MCF 10A (cell line): Measurements from ENCODE around the gene FREY1. TPM values are rescaled to one million over a fixed set of nuclear protein-coding genes. Genes with fewer than 3 reads are reported as not detected.

Source experiments
- BruUV-seq: library from RNA; stranded (reverse); fragments of 400-500 nt; replicated peaks from 2 replicates; lab custom pipeline; 2021; lab: Mats Ljungman, UMichigan
- CTCF ChIA-PET: fragments of 300-600 bp; sonication (Branson Sonifier 250); formaldehyde crosslinking; extraction: SDS; loops from one replicate; lab custom pipeline; 2021; ENCODE audit warnings: antibody characterized with exemption, inconsistent platforms; lab: Yijun Ruan, JAX
- POLR2A ChIA-PET: fragments of 300-600, 350-650 bp; sonication (Branson Sonifier 250); formaldehyde crosslinking; extraction: SDS; loops from one replicate; lab custom pipeline; 2020; ENCODE audit warnings: antibody characterized with exemption, inconsistent platforms; lab: Yijun Ruan, JAX
- DNase-seq: peaks from one replicate; pipeline ENCODE4 v3.0.0-alpha.2; 2018; ENCODE audit not compliant: unreplicated experiment
- H3K27ac Mint-ChIP-seq: one replicate; pipeline ENCODE4 v1.8.0; 2022; ENCODE audit warnings: mild to moderate bottlenecking, low read depth, mixed read lengths; ENCODE audit not compliant: unreplicated experiment
- H3K27me3 Mint-ChIP-seq: one replicate; pipeline ENCODE4 v1.8.0; 2022; ENCODE audit warnings: mixed read lengths; ENCODE audit not compliant: insufficient read depth, unreplicated experiment
- H3K36me3 Mint-ChIP-seq: one replicate; pipeline ENCODE4 v1.8.0; 2022; ENCODE audit warnings: mild to moderate bottlenecking, moderate library complexity, mixed read lengths; ENCODE audit not compliant: insufficient read depth, unreplicated experiment
- H3K4me1 Mint-ChIP-seq: one replicate; pipeline ENCODE4 v1.8.0; 2022; ENCODE audit warnings: mixed read lengths; ENCODE audit not compliant: insufficient read depth, unreplicated experiment
- H3K4me3 Mint-ChIP-seq: one replicate; pipeline ENCODE4 v1.8.0; 2022; ENCODE audit warnings: mild to moderate bottlenecking, moderate library complexity, mixed read lengths; ENCODE audit not compliant: unreplicated experiment
- H3K9me3 Mint-ChIP-seq: one replicate; pipeline ENCODE4 v1.8.0; 2022; ENCODE audit warnings: mixed read lengths; ENCODE audit not compliant: unreplicated experiment
- CTCF ChIP-seq: fragments of 200-600 bp; IDR thresholded peaks from one replicate; pipeline ENCODE4 v1.8.0; 2022; ENCODE audit warnings: antibody characterized with exemption, mild to moderate bottlenecking; ENCODE audit not compliant: unreplicated experiment
- intact Hi-C: fragments of 100-400 bp; cut with micrococcal nuclease; formaldehyde crosslinking; loops from 2 replicates; pipeline ENCODE4 v1.14.1; 2022
- total RNA-seq: library from RNA; stranded (reverse); gene quantifications from 2 replicates; pipeline ENCODE4 v1.2.3, GENCODE V29; 2022

The FREY1 gene
- total RNA-seq, 1 experiment from 2014 or later: 1.3 TPM

DNA sequence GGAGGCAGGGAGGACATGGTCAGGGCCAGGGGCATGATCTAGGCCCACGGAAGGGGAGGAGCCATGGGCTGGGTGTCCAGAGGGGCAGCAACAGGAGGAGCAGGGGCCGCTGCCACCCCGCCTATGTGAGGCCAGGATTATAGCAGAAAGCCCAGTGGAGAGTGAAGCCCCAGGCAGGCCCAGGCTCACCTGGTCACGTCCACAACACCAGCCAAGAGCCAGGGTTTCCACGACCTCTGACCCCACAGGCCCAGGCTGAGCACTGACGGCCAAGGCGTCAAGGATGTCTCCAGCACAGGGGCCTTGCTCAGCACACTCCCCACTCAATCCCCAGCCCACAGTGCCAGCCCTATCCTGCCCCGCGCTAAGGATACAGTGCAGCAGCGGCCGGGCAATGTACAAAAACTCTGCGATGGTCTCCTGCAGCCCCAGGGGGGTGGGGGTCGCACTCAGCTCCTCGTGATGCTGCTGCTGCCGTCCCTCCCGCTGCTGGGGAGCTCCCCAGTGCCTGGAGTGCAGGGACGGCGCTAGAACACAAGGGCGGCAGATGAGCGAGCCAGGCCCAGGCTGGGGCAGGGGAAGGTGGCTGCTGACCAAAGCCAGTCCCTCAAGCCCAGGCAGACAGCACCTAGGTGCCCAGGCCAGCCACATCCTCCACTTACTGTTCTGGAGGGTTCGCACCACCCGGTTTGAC, 7.0 kb upstream of the FREY1 start:
- Mint-ChIP-seq H3K36me3 (peaks cover 28% of the 10 kb centered on the region), H3K27me3 (no peaks in the 10 kb centered on the region), H3K4me3 (no peak overlapping the region), H3K9me3 (no peaks in the 10 kb centered on the region), H3K27ac (no peak overlapping the region), H3K4me1 (no peaks in the 10 kb centered on the region)
- TF ChIP-seq CTCF: no peak
- intact Hi-C loops: no loop called here
- ChIA-PET POLR2A (no interaction called here), CTCF (no interaction called here)
- no peak for DNase-seq
- no TSS peak for BruUV-seq

GRCh38 chr11:45913514-45913913, 6.4 kb upstream of the FREY1 start:
- no peak for DNase-seq
- intact Hi-C loops: no loop called here
- TF ChIP-seq CTCF: no peak
- Mint-ChIP-seq H3K27ac (no peak overlapping the region), H3K9me3 (no peaks in the 10 kb centered on the region), H3K4me3 (no peak overlapping the region), H3K4me1 (no peaks in the 10 kb centered on the region), H3K27me3 (no peaks in the 10 kb centered on the region), H3K36me3 (peaks cover 25% of the 10 kb centered on the region)
- BruUV-seq: no TSS peak
- ChIA-PET CTCF (interaction anchor here (0.6 kb wide), 1 partner anchor 39 kb away, joined by 3 read pairs; no protein-coding TSS in a partner anchor), POLR2A (no interaction called here)

- TF ChIP-seq CTCF: no peak
- no peaks in the 10 kb centered on the region for H3K27me3 Mint-ChIP-seq
- BruUV-seq: no TSS peak
- H3K27ac Mint-ChIP-seq: no peak overlapping the region
- H3K4me3 Mint-ChIP-seq: no peak overlapping the region
- no peaks in the 10 kb centered on the region for H3K4me1 Mint-ChIP-seq
- no peak for DNase-seq
- no peaks in the 10 kb centered on the region for H3K9me3 Mint-ChIP-seq
- ChIA-PET POLR2A (no interaction called here), CTCF (no interaction called here)
- H3K36me3 Mint-ChIP-seq: peaks cover 33% of the 10 kb centered on the region
- intact Hi-C loops: no loop called here
These were observed 3.6 kb upstream of the FREY1 start for GRCh38 chr11:45910623-45911022.

GRCh38 chr11:45909594-45910475, 2.8 kb upstream of the FREY1 start:
- Mint-ChIP-seq H3K27ac (no peak overlapping the region), H3K9me3 (no peaks in the 10 kb centered on the region), H3K4me3 (no peak overlapping the region), H3K4me1 (no peaks in the 10 kb centered on the region), H3K36me3 (peaks cover 31% of the 10 kb centered on the region), H3K27me3 (no peaks in the 10 kb centered on the region)
- intact Hi-C loops: no loop called here
- no peak for TF ChIP-seq CTCF
- no peak for DNase-seq
- no TSS peak for BruUV-seq
- ChIA-PET CTCF (no interaction called here), POLR2A (interaction anchor here (0.9 to 2.8 kb wide), 2 partner anchors 8 to 9 kb away, joined by 3 to 16 read pairs; partner anchors contain the start of gene PEX16)
